ENCODE data around the gene MANSC4. TPM values are rescaled to one million over a fixed set of nuclear protein-coding genes. Genes with fewer than 3 reads are reported as not detected.

The MANSC4 gene
- total RNA-seq (2022; extraction: Qiagen RNA extraction) = not detected in 5 replicates

DNA sequence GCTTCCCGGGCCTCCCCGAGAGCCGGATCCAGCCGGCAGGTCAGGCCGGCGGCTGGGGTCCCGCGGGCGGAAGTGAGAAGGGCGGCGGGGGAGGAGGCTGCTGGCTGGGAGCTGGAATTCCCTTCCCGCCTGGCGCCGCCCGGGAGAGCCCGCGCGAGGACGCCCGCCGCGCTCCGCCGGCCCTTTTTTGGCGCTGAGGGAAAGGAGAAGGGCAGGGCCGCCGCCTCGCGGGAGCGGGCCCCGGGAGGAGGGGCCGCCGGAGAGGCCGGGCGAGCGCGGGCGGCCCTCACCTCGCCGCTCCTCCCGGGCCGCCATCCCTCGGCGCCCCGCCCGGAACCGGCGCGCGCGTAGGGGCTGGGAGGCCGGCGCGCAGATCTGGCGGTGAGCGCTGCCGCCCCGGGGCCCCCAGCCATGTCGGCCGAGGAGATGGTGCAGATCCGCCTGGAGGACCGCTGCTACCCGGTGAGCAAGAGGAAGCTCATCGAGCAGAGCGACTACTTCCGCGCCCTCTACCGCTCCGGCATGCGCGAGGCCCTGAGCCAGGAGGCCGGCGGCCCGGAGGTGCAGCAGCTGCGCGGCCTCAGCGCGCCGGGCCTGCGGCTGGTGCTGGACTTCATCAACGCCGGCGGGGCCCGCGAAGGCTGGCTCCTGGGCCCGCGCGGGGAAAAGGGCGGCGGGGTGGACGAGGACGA lies at the start of gene MANSC4, which contains the start of gene KLHL42:
Gene MANSC4, minus strand, starts transcription at position 317 of the 692 bp plus-strand sequence. CDS start 8,960 bp downstream, outside the sequence.
Gene KLHL42, plus strand, starts transcription at position 314 of the 692 bp plus-strand sequence. Its CDS starts 98 bp downstream, at position 412.

Other genes with a start within 250 kb of the MANSC4 start
- gene REP15, start 83.8 kb downstream of the MANSC4 start, total RNA-seq (2022; extraction: Qiagen RNA extraction) = 0.22 to 0.39 TPM (median 0.32 TPM) in 4 of 5 replicates, not detected in the other
- 85.6 to 98.3 TPM (median 91.2 TPM) in 5 replicates for gene MRPS35, start 69.4 kb downstream of the MANSC4 start, total RNA-seq (2022; extraction: Qiagen RNA extraction)
- gene KLHL42, start within 50 bp of the MANSC4 start, total RNA-seq (2022; extraction: Qiagen RNA extraction) = 14.5 to 22.3 TPM (median 19.7 TPM) in 5 replicates
- 13.1 to 16.4 TPM (median 15.4 TPM) in 5 replicates for gene PTHLH, start 192.5 kb upstream of the MANSC4 start, total RNA-seq (2022; extraction: Qiagen RNA extraction)

Data from A549 treated with Mapracorat at 1 μM for 4 hours (cell line).